ENCODE results near the gene UBXN10.

GRCh38 chr1:20197329-20197791, 11.5 kb downstream of the UBXN10 start:
- TF ChIP-seq CTCF (IDR thresholded peaks at IDR 0.05; ENCODE audit: low read length) (no peak), EZH2 (optimal IDR thresholded peaks at IDR 0.05; ENCODE audit: low read depth, low read length) (no peak), EZH2phosphoT487 (IDR thresholded peaks at IDR 0.05; ENCODE audit: low read length) (no peak)

Data from MM.1S (cell line).